ENCODE results near the gene ARFGAP1.
A peak's percentile ranks its signal among the peaks of the same experiment; 100 is the strongest.

The ARFGAP1 gene

GRCh38 chr20:63272105-63273058 is at the start of gene ARFGAP1:
Gene ARFGAP1 (plus strand): TSS chr20:63272813. CDS start chr20:63275581, 2,768 bp downstream.
- peak; percentile 71 for DNase-seq (ENCODE audit: low spot score)

DNA sequence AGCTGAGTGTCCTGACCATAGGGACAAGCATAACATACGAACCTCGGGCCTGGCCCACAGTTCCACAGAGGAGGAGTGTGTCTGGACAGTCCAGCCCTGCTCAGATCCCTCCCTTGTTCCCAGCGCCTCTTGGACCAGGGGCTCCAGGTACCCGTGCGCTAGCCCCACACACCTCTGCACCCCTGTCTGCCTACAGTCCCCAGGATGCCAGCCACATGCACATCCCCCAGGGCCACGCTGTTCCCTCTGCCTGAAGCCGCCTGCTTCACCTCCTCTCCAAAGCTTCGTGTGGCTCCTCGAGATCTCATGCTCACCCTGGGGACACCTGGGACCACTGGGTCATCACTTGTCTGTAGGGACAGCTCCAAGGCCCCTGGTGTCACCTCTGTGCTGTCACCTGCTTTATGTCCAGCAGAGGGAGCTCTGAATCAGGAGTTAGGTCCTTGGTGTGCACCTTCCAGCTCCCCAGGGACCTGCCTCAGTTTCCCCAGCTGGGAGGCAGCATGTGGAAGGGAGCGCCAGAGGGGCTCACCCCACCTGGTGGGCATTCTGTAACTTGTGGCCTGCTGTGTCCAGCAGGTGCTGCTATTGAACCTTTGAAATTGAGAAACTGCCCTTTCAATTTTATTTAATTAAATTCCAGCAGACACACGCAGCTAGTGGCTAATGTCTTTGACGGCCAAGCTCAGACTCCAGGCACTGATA is 49.3 kb upstream of the ARFGAP1 start:
- DNase-seq (ENCODE audit: low spot score), result peak; percentile 53

DNA sequence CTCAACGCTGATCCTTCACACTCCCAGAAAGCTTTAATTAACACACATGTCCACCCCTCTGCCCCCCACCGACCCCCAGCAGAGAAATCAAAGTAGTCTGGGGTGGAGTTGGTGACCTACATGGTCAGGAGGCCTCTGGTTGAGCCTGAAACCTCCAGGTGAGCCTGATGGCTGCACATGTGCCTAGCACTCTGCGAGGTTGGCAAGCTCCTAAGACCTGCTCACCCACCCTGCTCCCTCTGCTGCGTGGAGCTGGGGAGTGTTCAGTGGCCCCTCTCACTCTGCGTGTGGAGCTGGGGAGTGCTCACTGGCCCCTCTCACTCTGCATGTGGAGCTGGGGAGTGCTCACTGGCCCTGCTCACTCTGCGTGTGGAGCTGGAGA is 48.8 kb upstream of the ARFGAP1 start:
- DNase-seq (ENCODE audit: low spot score), result no peak

DNA sequence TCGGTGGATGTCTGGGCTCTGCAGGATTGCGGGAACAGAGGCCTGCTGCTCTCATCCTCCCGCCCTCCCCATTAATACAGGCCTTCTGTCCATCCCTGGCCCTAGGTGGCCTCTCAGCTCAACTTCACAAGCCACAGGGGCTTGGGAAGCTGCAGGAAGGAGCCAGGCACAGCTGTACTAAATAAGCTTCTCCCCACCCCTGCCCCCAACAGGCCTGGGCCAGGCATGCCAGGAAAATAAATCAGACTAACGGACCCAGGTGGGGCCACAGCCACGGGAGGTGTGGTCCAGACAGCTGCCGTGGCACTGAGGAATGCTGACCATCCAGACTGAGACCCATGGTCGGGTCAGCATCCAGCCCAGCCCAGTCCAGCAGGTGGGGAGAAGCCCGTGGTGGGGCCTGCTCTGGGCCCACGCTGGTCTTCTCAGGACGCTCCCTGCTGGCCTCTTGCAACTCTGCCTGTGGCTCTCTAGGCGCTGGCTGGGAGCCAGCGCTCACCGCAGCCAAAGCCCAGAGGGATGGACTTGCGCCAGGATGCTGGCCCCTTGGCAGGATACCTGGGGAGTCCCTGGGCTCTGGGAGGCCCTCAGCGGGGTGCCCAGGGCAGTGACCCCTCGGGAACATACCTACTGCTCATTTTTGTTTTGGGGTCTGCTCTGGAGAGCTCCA is 48.1 kb upstream of the ARFGAP1 start:
- no peak for DNase-seq (ENCODE audit: low spot score)

- no peak for DNase-seq (ENCODE audit: low spot score)
Observed at GRCh38 chr20:63225082-63225454, 47.5 kb upstream of the ARFGAP1 start.

DNA sequence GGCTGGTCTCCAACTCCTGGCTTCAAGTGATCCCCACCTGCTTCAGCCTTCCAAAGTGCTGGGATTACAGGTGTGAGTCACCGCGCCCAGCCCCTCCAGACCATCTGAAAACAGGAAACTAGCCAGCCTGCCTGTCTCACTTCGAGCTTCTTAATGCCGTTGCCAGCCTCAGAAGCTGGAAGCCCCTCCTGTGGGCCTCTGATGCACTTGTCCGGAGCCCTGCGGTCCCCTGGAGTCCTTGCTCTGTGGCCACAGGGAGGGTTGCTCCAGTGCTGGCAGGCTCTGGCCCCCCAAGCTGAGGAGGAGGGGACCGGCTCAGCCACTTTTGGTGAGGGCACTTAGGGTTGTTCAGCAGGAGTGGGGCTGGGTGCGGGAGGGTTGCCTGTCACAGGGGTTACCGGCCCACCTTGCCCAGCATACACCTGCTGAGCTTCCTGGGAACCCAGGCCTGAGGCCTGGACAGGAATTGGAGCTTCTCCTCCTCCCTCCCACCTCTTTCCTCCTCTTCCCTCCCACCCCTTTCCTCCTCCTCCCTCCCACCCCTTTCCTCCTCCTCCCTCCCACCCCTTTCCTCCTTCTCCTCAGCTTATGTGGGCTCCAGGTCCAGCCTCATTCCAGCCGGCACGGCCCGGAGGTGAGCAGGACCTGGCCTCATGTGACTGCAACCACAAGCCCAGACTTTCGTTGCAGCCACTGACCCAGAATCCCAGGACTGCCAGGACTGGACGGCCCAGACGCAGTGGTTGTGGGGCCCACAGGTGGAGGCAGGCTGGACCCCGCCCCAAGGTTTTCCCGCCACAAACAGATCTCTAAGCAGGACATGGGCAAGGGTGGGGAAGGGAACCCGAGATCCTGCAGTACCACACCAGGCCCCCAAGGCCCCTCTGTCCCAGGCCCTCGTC is 46.3 kb upstream of the ARFGAP1 start:
- DNase-seq (ENCODE audit: low spot score), result no peak

DNA sequence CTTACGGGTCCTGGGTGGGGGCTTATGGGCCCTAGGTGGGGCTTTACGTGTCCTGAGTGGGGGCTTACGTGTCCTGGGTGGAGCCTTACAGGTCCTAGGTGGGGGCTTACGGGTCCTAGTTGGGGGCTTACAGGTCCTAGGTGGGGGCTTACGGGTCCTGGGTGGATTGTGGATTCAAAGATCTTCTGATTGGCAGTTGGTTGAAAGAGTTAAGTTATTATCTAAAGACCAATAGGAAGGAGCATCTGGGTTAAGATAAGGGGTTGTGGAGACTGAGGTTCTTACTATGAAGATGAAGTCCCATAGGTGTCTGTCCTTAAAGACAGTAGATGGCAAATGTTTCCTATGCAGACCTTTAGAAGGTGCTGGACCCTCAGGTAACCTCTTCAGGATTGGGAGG is 45.4 kb upstream of the ARFGAP1 start:
- DNase-seq (ENCODE audit: low spot score), result no peak

DNA sequence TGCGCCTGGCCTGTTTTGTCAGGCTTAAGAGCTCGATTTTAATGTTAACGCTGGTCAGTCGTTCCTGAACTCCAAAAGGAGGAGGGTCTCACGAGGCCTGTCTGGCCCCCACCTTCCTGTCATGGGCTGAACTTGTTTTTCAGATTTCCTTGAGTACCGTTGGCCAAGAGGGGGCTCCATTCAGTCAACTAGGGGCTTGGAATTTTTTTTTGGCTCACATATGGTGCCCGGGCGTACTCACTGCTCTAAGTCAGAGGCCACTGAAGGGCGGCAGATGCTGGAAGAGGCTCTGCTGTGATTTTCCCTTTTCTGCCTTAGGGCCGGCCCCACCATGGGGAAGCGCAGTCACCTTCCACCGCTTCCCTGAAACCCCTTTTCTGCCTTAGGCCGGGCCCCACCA is 43.8 kb upstream of the ARFGAP1 start:
- DNase-seq (ENCODE audit: low spot score), result no peak

DNA sequence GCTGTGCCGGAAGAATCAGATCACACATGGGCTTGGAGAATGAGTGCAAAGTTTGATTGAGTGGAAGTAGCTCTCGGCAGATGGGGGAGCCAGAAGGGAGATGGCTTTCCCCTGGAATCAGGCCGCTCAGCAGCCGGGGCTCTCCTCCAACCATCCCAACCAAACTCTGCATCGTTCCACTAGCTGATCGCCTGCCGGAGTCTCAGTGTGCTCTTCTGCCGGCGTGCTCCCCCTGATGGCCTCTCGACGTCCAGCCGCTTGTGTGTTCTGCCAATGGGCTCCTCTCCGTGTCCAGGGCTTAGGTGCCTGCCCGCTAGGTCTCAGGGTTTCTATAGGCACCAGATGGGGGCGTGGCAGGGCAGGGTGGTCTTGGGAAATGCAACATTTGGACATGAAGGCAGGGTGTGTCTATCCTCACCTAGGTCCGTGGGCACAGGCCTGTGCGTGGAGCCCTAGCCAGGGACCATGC is 41.8 kb upstream of the ARFGAP1 start:
- peak; percentile 56 for DNase-seq (ENCODE audit: low spot score)

- no peak for DNase-seq (ENCODE audit: low spot score)
Observed at GRCh38 chr20:63232235-63233060, 40.2 kb upstream of the ARFGAP1 start.

DNA sequence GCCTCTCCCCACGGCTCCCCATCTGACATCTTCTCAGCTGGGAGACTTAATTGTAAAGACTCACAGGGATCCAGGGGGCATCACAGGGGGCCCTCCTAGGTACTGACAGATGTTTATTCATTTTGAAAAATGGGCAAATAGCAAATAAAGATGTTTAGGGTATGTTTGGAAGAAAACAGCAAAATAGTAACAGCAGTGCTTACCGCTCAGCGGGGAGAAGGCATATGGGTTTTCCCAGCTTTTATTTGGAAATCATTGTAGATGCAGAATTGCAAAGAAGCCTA is 39.6 kb upstream of the ARFGAP1 start:
- no peak for DNase-seq (ENCODE audit: low spot score)

DNA sequence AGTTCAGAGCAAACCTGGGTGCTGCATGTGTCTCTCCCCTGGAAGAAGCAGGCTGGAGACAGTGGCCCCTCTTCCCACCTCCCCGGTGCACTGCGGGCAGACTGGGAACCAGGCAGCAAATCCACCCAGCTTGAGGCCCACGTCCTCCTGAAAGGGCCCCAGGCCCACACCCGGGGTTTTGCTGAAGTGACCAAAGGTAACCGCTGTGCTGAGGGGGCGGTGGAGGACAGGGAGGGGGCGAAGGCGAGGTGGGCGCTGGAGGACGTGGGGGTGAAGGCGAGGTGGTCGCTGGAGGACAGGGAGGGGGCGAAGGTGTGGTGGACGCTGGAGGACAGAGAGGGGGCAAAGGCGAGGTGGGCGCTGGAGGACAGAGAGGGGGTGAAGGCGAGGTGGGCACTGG is 38.7 kb upstream of the ARFGAP1 start:
- DNase-seq (ENCODE audit: low spot score), result no peak

- DNase-seq (ENCODE audit: low spot score), result no peak
Observed at GRCh38 chr20:63234693-63235398, 37.8 kb upstream of the ARFGAP1 start.

GRCh38 chr20:63235399-63235983 is 37.1 kb upstream of the ARFGAP1 start, which contains the start of gene BIRC7:
Gene BIRC7 (plus strand): TSS chr20:63235905. CDS start chr20:63236097, 192 bp downstream.
- no peak for DNase-seq (ENCODE audit: low spot score)

GRCh38 chr20:63236116-63236837 is 36.3 kb upstream of the ARFGAP1 start:
- no peak for DNase-seq (ENCODE audit: low spot score)

DNA sequence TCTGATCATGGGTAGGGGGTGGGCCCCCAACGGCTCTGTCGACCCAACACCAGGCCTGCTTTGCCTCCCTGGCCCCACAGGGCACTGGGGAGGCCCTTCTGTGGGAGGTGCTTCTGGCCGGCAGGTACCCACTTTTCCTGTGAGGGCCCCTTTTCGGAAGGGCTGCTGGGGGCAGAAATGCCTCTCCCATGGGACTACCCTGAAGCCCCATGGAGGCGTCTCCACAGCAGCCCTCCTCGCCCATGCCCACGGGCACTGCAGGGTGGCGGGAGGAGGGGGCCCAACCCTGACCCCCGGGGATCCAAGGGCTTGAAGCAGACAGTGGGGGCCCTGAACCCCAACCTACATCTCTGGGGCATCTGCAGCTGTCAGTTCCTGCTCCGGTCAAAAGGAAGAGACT is 34.6 kb upstream of the ARFGAP1 start:
- DNase-seq (ENCODE audit: low spot score), result no peak

DNA sequence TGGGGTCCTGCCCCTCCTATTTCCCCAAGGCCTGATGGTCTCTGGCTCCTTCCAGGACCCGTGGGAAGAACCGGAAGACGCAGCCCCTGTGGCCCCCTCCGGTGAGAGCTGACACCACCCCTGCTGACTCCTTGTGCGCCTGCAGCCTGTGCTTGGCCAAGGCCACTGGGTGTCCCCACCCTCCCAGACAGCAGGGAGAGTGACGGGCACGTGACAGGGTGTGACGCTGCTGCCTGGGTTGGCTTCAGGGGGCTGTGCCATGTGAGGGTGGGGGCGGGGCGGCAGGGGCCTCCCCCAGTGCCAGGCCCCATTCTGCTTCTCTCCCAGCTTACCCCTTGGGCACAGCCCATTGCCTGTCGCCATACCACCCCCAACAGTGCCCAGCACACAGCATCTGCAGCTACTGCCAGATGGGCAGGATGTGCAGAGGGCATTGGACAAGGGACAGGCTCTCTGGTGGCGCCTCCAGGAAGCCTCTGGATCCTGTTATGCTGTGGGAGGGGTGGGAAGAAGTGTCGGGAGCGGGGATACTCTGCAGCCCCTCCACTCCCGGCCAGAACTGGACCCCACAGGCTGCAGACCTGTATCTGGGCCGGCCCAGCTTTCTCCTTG is 34.0 kb upstream of the ARFGAP1 start:
- DNase-seq (ENCODE audit: low spot score), result no peak

- no peak for DNase-seq (ENCODE audit: low spot score)
Observed at GRCh38 chr20:63239431-63239830, 33.2 kb upstream of the ARFGAP1 start.

GRCh38 chr20:63240004-63240403 is 32.6 kb upstream of the ARFGAP1 start:
- no peak for DNase-seq (ENCODE audit: low spot score)
